ENCODE data around the gene NSMF.
A peak's percentile ranks its signal among the peaks of the same experiment; 100 is the strongest.
"Not testable (repeated sequence)": the region's sequence is repeated elsewhere in the genome, so short reads cannot be mapped to it uniquely, and the experiment has no call there.

The NSMF gene

DNA sequence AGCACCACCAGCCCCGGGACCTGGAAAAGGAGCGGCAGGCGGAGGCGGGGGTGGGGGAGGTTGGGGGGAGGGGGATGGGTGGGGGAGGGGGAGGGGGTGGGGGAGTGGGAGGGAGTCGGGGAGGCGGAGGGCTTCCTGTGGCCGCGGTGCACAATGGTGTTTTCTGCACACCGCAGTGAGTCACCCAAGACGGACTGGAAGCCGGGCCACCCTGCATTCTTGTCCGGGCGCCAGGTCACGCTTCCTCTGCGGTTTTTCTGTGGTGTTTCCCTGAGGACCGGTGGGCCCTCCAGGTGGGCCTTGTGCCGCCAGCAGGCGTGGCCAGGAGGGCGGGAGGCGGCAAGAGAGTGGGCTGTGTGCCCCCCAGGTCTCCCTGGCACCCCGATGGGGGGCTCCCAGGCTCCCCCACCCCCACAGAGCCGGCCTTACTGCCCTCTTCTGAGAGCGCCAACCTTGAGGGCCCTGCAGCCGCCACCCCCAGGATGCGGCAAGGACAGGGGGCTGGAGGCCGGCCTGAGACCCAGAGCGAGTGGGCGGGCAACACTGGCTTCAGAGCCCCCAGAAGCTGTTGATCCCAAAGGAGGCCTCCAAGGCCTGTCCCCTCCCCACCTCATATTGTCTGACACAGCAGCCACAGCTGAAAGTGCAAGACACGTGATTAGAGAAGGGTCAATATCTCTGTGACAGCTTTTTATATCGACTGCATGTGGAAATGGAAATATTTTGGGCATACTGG is 47.3 kb downstream of the NSMF start:
- peak; percentile 87 for DNase-seq

- no peak for DNase-seq
Measured at GRCh38 chr9:137411260-137411644, 47.9 kb downstream of the NSMF start.

- DNase-seq: no peak
Measured at GRCh38 chr9:137410891-137411249, 48.3 kb downstream of the NSMF start.

DNA sequence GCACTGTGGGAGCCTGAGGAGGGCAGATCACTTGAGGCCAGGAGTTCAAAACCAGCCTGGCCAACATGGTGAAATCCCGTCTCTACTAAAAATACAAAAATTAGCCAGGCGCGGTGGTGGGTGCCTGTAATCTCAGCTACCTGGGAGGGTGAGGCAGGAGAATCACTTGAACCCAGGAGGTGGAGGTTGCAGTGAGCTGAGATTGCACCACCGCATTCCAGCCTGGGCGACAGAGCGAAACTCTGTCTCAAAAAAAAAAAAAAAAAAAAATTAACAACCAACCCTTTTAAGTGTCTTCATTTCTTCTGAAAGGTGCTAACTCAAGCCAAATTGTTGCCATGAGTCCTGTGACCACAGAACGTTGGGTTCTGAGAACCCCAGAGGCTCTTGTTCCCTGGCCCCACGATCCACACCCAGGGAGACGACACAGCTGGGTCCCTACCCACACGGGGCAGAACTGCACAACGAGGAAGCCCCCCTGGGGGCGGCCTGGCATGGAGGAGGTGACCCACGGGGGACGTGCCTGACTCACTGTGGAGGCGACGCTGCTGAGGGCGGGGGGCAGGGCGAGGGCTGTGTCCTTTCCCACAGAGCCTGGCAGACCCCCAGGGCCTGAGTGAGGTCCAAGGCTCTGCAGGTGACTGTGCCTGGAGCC is 48.8 kb downstream of the NSMF start:
- DNase-seq: not testable (repeated sequence)

DNA sequence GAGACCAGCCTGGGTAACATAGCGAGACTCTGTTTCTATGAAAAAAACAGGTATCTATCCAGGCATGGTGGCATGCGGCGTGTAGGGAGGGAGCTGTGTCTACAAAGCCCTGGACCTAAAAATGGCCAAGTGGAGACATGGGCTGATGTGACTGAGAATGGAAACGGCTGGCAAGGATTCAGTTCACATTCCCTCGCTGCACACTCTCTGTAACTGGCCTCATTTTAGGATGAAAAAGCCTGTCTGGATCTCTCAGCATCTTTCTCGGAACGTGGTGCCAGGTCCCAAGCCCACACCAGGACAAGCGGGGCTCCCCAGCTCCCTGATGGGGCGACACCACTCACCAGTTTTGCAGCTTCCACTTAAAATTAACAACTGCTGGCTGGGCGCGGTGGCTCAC is 49.6 kb downstream of the NSMF start:
- no peak for DNase-seq

DNA sequence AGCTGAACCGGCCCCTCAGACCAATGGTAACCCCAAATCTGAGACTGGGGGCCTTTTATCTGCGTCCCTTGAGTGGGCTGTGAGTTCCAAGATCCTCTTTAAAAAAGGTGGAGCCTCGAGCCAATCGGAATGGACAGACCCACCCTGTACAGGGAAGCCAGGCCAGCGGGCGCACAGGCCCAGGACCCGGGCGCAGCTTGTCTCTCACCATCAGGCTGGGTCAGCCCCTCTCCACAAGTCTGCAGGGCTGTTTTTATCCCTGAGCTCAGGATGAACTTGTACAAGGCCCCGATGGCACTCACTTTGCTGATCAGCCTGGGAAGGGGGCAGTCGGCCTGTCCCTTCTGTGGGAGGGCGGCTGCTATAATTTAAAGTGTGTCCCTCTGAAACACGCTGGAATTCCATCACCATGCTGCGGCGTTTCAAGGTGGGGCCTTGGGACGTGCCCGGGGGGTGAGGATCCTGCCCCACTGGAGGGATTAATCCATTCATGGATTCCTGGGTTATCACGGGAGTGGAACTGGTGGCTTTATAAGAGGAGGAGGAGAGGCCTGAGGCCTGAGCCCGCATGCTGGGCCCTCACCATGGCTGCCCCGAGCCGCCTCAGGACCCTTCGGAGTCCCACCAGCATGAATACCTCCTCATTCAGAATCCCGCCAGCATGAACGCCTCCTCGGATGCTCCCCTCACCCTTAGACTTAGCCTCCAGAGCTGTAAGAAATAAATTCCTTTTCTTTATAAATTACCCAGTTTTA is 50.3 kb downstream of the NSMF start:
- no peak for DNase-seq

DNA sequence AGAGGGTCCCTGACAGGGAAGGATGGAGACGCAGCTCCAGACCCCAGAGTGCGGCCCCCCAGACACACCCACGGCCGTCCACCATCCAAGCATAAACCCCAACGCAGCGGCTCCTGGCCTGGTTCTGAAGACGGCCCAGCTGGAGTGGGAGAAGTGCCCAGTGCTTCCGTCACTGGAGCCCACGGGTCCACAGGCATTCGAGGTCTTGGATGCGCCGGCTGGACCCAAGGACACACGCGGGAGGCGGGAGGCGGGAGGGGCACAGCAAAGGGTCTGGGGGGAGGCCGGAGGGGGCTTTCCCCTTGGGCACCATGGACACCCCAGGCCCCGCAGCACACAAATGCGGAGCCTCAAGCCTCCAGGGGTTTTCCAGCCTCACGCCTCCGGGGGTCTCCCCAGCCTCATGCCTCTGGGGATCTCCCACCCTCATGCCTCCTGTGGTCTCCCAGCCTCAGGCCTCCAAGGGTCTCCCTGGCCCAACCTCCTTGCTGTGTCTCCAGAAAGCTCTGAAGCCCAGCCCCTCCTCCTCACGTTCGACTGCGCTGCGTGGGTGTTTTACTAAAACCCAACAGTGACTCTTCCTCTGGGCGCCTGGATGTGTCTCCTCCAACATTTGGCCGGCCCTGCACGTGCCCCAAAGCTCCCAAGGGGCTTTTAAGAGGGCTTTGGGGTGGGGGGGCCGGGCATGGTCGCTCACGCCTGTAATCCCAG is 51.4 kb downstream of the NSMF start:
- no peak for DNase-seq

- peak; percentile 50 for DNase-seq
Measured at GRCh38 chr9:137406876-137407589, 52.1 kb downstream of the NSMF start.

GRCh38 chr9:137406085-137406760 is 52.9 kb downstream of the NSMF start:
- DNase-seq: no peak

GRCh38 chr9:137405677-137406081 is 53.5 kb downstream of the NSMF start:
- DNase-seq: no peak

- DNase-seq: no peak
Measured at GRCh38 chr9:137404961-137405567, 54.1 kb downstream of the NSMF start.

DNA sequence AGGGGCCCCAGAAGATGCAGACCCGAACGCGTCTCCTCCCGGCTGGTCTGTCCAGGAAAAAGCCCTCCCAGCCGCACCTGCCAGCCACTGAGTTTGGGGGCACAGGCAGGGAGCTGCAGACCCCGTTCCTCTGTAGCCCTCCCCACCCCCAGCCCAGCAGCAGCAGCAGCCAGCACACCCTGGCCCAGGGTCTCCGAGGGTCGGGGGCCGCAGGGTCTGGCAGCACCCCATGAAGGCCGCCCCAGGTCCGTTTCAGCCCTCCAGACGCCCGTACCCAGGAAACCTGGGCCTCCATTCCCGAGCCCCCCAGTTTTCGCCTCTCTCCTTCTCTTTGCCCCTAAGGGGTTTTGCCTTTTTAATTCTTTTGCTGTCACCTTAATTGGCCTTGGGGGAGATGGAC is 55.9 kb downstream of the NSMF start:
- DNase-seq: no peak

- no peak for DNase-seq
Measured at GRCh38 chr9:137402746-137403145, 56.4 kb downstream of the NSMF start.

DNA sequence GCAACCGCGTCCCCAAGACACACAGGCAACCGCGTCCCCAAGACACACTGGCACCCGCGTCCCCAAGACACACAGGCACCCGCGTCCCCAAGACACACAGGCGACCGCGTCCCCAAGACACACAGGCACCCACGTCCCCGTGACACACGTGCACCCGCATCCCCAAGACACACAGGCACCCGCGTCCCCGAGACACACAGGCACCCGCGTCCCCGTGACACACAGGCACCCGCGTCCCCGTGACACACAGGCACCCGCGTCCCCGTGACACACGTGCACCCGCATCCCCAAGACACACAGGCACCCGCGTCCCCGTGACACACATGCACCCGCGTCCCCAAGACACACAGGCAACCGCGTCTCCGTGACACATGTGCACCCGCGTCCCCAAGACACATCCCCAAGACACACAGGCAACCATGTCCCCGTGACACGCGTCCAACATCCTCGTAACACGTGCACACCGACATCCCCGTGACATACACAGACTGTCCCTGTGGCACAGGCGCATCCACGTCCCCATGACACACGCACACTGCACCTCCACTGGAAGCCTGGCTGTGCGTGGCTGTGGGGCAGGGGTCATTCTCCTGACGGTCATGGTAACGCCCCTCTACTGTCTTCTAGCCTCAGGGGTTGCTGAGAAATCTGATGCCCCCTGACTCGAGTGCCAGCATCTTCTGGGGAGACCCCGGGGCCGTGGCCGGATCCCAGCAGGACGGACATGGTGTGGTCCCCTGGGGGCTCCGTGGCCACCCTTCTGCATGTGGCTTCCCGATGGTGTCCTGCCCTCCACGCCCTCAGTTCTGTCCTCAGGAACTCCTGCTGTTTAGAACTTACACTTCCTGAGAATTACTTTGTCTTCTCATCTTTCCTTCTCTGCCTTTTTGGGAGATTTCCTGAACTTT is 60.3 kb downstream of the NSMF start:
- DNase-seq: no peak

DNA sequence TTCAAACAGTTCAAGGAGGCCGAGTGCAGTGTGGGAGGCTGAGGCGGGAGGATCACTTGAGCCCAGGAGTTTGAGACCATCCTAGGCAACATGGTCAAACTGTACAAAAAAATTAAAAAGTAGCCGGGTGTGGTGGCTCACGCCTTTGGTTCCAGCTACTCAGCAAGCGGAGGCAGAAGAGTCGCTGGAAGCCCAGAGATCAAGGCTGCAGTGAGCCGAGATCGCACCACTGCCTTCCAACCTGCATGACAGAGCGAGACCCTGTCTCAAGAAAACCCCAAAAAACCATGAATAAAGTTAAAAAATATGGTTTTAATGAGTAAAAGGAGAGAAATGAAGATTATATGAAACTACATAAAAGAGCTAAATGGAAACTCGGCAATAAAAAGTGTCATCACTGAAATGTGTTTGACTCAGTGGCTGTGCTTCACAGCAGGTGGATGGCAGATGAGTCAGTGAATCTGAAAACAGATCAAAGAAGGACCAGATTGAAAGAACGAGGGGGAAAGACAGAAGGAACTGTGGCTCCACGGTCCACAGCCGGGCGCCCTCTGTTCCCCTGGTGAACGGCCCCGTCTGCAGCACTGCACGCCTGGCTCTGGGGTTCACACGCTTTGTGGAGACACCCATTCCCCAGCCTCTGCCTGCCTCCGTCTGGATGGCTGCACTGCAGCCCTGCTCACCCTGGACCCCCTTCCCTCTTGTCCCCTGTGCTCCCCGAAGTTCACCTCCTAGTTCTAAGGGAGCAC is 61.3 kb downstream of the NSMF start:
- no peak for DNase-seq
